CMK (cell line): ENCODE measurements around the gene ARHGEF4.

Experiments
- DNase-seq: peaks from one replicate; pipeline ENCODE4 v3.0.0-alpha.2; 2010; ENCODE audit warnings: low read depth

Gene ARHGEF4

GRCh38 chr2:131093696-131094462, 257.2 kb downstream of the ARHGEF4 start:
- DNase-seq, result no peak

GRCh38 chr2:131094463-131095281, 258.0 kb downstream of the ARHGEF4 start:
- DNase-seq, result no peak
